AML-193 (cell line): Measurements from ENCODE around the gene SPRN.
"Not testable (repeated sequence)": the region's sequence is repeated elsewhere in the genome, so short reads cannot be mapped to it uniquely, and the experiment has no call there.

Experiments
- DNase-seq, 2 experiments: peaks; one replicate each; lab custom pipeline; 2025; lab: John Stamatoyannopoulos, UW

The SPRN gene

GRCh38 chr10:133424601-133425000 lies at the start of gene SPRN:
Gene SPRN, minus strand, starts transcription at chr10:133424625. Its CDS starts 944 bp downstream, at chr10:133423681.
- not testable (repeated sequence) for DNase-seq

- no peak for DNase-seq
Measured at GRCh38 chr10:133474027-133474426, 49.6 kb upstream of the SPRN start.

- DNase-seq: no peak
Measured at GRCh38 chr10:133473270-133473669, 48.8 kb upstream of the SPRN start.

- no peak for DNase-seq
Measured at GRCh38 chr10:133471300-133472109, 47.1 kb upstream of the SPRN start.

- DNase-seq: not testable (repeated sequence)
Measured at GRCh38 chr10:133469205-133469604, 44.8 kb upstream of the SPRN start.

DNA sequence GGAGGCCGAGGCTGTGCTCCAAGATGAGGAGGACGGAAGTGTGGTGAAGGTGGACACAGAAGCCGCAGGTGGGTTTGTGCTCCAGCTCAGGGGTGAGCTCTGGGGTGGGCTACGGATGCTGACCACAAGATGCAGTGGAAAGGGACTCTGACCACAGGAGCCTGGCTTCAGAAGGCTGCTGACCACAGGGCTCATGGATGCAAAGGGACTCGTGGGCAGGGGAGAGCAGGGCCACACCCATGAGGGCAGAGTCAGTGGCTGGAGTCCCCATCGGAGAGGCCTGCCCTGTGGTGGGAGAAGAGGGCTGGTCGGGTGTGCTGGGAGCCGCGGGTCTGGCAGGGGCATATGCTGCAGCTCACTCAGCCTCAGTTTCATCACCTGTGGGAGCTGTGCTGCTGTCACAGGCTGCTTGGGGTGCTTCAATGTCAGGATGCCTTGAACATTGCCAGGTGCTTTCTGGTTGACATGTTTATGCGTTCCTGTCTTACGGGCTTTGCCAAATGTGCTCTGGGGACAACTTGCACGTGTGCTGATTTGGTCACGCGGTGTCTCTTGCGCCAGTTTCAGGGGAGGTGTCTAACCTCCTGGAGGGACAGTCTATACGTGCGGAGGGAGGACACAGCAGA lies 43.0 kb upstream of the SPRN start:
- DNase-seq: no peak

DNA sequence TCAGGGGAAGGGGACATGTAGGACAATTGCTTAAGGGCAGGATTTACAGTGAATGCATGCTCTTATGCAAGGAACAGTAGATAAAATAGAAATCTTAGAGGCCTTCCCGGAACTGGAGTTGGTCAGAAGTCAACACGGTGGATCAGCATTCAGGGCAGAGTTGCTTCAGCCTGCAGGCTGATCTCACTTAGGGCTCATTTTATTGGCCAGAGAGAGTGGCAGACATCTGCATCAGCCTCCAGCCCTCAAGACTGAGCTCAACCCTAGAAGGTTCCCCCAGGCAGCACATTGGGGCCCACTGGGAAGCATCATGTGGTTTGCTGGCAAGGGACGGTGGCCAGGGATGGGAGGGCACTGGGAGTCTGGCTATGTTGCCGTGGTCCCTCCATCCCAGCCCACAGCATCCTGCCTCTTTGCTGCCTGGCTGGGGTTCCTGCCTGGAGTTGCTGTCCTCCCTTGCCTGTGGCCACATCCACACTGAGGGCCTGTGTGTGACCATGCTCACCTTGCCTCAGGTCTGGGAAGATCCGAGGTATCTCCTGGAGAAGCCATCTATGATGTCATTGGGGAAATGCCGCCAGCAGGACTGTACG lies 42.4 kb upstream of the SPRN start:
- DNase-seq: no peak

- no peak for DNase-seq
Measured at GRCh38 chr10:133465950-133466474, 41.6 kb upstream of the SPRN start.

DNA sequence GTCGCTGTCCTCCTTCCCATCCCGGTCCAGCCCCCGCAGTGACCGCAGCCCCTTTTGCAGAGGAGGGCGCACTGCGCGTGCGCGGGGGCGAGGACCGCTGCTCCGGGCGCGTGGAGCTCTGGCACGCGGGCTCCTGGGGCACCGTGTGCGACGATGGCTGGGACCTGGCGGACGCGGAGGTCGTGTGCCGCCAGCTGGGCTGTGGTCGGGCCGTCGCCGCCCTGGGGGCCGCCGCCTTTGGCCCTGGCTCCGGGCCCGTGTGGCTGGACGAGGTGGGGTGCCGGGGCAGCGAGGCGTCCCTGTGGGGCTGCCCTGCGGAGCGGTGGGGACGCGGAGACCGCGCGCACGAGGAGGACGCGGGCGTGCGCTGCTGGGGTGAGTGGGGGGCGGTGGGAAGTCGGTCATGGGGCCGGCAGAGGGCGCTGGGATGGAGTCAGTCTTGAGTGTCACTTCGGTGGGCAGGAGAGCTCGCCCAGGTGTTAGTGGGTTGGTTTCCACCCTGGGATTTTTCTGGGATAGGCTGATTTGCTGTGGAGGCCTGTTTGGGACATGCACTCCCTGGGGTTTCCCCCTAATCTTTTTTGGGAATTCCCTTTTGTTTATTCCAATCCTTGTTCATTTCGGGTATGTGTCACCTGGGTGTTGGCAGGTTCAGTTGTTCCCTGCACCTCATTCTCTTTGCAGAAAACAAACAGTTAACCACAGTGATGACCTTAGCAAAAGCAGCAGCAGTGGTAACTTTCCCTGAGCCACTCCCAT lies 40.9 kb upstream of the SPRN start:
- no peak for DNase-seq

DNA sequence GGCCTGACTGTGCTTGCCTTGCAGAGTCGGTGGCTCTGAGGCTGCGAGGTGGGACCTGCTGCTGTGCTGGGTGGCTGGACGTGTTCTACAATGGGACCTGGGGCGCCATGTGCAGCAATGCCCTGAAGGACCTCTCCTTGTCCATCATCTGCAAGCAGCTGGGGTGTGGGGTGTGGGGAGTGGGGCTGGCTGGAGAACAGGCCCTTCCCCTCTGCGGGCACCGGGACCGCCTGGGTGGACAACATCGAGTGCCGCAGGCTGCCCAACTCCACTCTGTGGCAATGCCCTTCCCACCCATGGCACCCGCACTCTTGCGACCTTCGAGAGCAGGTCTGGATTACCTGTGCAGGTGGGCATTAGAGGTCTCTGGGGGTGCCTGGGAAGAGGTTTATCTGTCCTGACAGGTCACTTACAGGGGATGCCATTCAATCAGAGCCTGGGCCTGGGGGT lies 40.2 kb upstream of the SPRN start:
- DNase-seq: no peak

- DNase-seq: no peak
Measured at GRCh38 chr10:133462512-133463305, 38.3 kb upstream of the SPRN start.

- no peak for DNase-seq
Measured at GRCh38 chr10:133461841-133462240, 37.4 kb upstream of the SPRN start.

GRCh38 chr10:133461027-133461426 lies 36.6 kb upstream of the SPRN start:
- no peak for DNase-seq

DNA sequence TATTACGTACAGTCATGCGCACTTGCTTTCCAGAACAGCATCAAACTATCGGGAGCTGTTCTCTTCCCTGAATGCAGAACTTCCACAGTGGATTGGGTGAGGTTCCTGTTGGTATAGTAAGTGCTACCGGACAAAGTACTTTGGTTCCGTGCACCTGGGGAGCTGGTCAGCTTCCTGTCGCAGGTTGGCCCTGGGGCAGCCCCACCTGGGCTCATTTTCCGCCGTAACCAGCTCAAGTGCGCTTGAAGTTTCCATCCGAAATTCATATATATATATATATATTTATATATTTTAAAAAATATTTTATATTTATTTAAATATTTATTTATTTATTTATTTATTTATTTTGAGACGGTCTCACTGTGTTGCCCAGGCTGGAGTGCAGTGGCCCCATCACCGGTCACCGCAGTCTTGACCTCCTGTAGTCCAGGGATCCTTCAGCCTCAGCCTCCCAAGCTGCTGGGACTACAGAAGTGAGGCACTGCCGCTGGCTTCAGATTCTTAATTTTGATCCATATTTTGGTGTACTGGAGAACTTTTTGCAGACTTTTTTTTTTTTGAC lies 35.9 kb upstream of the SPRN start:
- DNase-seq: no peak

- no peak for DNase-seq
Measured at GRCh38 chr10:133459454-133460207, 35.2 kb upstream of the SPRN start.

GRCh38 chr10:133458710-133459453 lies 34.5 kb upstream of the SPRN start:
- no peak for DNase-seq

- no peak for DNase-seq
Measured at GRCh38 chr10:133458021-133458709, 33.7 kb upstream of the SPRN start.

GRCh38 chr10:133457100-133457841 lies 32.8 kb upstream of the SPRN start:
- DNase-seq: no peak
